ENCODE results near the gene NPTN.

DNA sequence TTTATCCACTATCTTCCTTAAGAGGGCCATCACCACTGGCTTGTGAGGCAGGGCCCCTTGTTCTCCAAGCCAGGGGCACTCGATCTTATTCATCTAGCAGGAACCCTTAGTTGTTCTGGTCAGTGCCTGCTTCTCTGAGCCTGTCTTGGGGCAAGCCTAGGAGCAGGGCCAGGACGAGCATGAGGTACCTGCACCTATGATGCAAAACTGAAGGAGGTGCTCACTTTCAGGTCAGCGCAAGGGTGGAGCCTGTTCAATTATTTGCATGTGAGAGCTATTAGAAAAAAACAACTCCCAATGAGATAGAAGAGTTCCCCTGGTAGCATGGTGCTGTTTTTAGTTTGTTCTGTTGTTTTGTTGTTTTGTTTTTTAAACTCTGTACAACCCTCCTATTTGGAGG is 46.0 kb upstream of the NPTN start:
- TF ChIP-seq, protein P1, sequence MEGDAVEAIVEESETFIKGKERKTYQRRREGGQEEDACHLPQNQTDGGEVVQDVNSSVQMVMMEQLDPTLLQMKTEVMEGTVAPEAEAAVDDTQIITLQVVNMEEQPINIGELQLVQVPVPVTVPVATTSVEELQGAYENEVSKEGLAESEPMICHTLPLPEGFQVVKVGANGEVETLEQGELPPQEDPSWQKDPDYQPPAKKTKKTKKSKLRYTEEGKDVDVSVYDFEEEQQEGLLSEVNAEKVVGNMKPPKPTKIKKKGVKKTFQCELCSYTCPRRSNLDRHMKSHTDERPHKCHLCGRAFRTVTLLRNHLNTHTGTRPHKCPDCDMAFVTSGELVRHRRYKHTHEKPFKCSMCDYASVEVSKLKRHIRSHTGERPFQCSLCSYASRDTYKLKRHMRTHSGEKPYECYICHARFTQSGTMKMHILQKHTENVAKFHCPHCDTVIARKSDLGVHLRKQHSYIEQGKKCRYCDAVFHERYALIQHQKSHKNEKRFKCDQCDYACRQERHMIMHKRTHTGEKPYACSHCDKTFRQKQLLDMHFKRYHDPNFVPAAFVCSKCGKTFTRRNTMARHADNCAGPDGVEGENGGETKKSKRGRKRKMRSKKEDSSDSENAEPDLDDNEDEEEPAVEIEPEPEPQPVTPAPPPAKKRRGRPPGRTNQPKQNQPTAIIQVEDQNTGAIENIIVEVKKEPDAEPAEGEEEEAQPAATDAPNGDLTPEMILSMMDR (IDR thresholded peaks at IDR 0.05) = no peak
- TF ChIP-seq POLR2A (IDR thresholded peaks at IDR 0.05) = no peak
- TF ChIP-seq EP300 (IDR thresholded peaks at IDR 0.05) = no peak
